Measurements from ENCODE around the gene CD247. TPM values are rescaled to one million over a fixed set of nuclear protein-coding genes. Genes with fewer than 3 reads are reported as not detected.

CD247 gene
- total and polyA plus RNA-seq, 9 of the 15 experiments (the other 6 are each of a cell fraction or from before 2014, with no cell fraction given) = 0.08 to 0.42 (median 0.28) TPM; not detected in 5

DNA sequence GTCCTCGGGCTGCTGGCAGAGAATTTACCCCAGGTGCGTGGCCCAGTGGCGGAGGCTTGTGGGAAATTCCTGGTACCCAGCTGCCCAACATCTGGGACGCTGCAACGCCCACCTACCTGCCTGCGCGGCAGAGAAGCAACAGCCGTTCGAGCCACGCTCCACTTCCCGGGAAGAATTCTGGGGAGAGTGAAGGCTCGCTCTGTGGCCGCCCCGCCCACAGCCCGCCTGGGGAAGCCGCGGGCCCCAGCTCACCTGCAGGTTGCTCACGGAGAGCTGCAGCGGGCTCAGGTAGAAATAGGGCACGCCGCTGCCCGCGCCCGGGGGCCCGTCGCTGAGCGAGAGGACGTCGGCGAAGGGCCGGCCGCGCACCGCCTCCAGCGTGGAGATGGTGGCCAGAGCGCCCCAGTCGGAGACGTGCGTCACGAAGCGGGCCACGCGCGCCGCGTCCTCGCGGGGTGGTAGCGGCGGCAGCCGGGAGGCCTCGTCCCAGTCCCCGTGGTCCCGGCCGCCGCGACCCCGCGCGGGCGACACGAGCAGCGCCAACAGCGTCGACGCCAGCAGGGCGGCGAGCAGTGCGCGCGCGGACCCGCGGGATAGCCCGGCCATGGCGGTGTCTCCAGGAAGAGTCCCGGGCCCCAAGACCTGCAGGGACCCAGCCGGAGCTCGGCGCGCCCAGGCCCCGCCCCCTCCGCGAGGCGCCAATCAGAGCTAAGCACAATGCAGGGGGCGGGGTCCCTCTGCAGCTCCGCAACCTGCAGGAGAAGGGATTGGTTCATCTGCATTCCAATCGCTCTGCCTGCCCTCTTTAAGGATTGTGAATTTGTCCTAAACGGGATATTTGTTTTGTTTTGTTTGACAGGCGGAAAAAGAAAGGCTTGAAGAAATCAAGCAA lies 35.1 kb upstream of the CD247 start, which contains the start of gene CREG1 (continued):
- TF ChIP-seq, protein P1, sequence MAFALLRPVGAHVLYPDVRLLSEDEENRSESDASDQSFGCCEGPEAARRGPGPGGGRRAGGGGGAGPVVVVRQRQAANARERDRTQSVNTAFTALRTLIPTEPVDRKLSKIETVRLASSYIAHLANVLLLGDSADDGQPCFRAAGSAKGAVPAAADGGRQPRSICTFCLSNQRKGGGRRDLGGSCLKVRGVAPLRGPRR (CRISPR knock-in tag; IDR thresholded peaks at IDR 0.05) = no peak
- TF ChIP-seq SMAD1 (IDR thresholded peaks at IDR 0.05; ENCODE audit: low read depth, low read length, partially characterized antibody) (peak; percentile 76), ZNF253 (CRISPR knock-in tag; conservative IDR thresholded peaks at IDR 0.05) (no peak), KLF16 (IDR thresholded peaks at IDR 0.05) (no peak), EP300 (IDR thresholded peaks at IDR 0.05; ENCODE audit: low read length) (0 out of 2 replicates have a peak, but pooled peaks have one; percentile 9), RFX7 (CRISPR knock-in tag; IDR thresholded peaks at IDR 0.05) (no peak), ZNF140 (CRISPR knock-in tag; IDR thresholded peaks at IDR 0.05) (no peak), RCOR1 (IDR thresholded peaks at IDR 0.05; ENCODE audit: borderline replicate concordance in 1 of 2, low read depth in 2 of 2, low read length in 2 of 2) (peak in 1 of 2 experiments; percentile 64; a peak in 2 of 4 replicates), KLF10 (CRISPR knock-in tag; IDR thresholded peaks at IDR 0.05) (no peak), ZNF561 (CRISPR knock-in tag; conservative IDR thresholded peaks at IDR 0.05) (no peak), ADNP (tag; IDR thresholded peaks at IDR 0.05) (no peak), DDX20 (tag; IDR thresholded peaks at IDR 0.05; ENCODE audit: low read depth) (no peak), NFRKB (IDR thresholded peaks at IDR 0.05; ENCODE audit: low read depth) (no peak), POLR2G (IDR thresholded peaks at IDR 0.05; ENCODE audit: low read depth, low read length) (peak; percentile 100)
- TF ChIP-seq, protein P2, sequence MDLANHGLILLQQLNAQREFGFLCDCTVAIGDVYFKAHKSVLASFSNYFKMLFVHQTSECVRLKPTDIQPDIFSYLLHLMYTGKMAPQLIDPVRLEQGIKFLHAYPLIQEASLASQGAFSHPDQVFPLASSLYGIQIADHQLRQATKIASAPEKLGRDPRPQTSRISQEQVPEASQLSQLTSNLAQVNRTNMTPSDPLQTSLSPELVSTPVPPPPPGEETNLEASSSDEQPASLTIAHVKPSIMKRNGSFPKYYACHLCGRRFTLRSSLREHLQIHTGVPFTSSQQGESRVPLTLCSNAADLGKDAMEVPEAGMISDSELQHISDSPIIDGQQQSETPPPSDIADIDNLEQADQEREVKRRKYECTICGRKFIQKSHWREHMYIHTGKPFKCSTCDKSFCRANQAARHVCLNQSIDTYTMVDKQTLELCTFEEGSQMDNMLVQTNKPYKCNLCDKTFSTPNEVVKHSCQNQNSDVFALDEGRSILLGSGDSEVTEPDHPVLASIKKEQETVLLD (IDR thresholded peaks at IDR 0.05) = no peak
- TF ChIP-seq, protein P3, sequence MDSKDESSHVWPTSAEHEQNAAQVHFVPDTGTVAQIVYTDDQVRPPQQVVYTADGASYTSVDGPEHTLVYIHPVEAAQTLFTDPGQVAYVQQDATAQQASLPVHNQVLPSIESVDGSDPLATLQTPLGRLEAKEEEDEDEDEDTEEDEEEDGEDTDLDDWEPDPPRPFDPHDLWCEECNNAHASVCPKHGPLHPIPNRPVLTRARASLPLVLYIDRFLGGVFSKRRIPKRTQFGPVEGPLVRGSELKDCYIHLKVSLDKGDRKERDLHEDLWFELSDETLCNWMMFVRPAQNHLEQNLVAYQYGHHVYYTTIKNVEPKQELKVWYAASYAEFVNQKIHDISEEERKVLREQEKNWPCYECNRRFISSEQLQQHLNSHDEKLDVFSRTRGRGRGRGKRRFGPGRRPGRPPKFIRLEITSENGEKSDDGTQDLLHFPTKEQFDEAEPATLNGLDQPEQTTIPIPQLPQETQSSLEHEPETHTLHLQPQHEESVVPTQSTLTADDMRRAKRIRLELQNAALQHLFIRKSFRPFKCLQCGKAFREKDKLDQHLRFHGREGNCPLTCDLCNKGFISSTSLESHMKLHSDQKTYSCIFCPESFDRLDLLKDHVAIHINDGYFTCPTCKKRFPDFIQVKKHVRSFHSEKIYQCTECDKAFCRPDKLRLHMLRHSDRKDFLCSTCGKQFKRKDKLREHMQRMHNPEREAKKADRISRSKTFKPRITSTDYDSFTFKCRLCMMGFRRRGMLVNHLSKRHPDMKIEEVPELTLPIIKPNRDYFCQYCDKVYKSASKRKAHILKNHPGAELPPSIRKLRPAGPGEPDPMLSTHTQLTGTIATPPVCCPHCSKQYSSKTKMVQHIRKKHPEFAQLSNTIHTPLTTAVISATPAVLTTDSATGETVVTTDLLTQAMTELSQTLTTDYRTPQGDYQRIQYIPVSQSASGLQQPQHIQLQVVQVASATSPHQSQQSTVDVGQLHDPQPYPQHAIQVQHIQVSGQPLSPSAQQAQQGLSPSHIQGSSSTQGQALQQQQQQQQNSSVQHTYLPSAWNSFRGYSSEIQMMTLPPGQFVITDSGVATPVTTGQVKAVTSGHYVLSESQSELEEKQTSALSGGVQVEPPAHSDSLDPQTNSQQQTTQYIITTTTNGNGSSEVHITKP (IDR thresholded peaks at IDR 0.05; ENCODE audit: partially characterized antibody) = no peak
- TF ChIP-seq, protein P4, sequence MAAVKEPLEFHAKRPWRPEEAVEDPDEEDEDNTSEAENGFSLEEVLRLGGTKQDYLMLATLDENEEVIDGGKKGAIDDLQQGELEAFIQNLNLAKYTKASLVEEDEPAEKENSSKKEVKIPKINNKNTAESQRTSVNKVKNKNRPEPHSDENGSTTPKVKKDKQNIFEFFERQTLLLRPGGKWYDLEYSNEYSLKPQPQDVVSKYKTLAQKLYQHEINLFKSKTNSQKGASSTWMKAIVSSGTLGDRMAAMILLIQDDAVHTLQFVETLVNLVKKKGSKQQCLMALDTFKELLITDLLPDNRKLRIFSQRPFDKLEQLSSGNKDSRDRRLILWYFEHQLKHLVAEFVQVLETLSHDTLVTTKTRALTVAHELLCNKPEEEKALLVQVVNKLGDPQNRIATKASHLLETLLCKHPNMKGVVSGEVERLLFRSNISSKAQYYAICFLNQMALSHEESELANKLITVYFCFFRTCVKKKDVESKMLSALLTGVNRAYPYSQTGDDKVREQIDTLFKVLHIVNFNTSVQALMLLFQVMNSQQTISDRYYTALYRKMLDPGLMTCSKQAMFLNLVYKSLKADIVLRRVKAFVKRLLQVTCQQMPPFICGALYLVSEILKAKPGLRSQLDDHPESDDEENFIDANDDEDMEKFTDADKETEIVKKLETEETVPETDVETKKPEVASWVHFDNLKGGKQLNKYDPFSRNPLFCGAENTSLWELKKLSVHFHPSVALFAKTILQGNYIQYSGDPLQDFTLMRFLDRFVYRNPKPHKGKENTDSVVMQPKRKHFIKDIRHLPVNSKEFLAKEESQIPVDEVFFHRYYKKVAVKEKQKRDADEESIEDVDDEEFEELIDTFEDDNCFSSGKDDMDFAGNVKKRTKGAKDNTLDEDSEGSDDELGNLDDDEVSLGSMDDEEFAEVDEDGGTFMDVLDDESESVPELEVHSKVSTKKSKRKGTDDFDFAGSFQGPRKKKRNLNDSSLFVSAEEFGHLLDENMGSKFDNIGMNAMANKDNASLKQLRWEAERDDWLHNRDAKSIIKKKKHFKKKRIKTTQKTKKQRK (IDR thresholded peaks at IDR 0.05; ENCODE audit: borderline replicate concordance, low read depth, low read length) = no peak
